Thyroid gland (tissue), 4 donors: ENCODE data around the gene PDHX.

ENCODE experiments used
- POLR2A ChIP-seq, 2 donors: fragments of 450-650 bp; IDR thresholded peaks; one replicate each; pipeline ENCODE4 v1.6.1; 2017; ENCODE audit warnings: antibody characterized with exemption in 2 of 2, mild to moderate bottlenecking in 2 of 2, moderate library complexity in 1 of 2
- TF ChIP-seq, protein P1 (sequence below), 6 experiments: fragments of 200-600 bp in 3 of 6; fragments of 450-650 bp in 3 of 6; sonication (generic) in 3 of 6; IDR thresholded peaks; one replicate each; pipeline ENCODE4 v1.5.1; 2016 to 2019; ENCODE audit warnings: antibody characterized with exemption in 6 of 6, mild to moderate bottlenecking in 2 of 6, inconsistent platforms in 1 of 6, moderate library complexity in 1 of 6

DNA sequence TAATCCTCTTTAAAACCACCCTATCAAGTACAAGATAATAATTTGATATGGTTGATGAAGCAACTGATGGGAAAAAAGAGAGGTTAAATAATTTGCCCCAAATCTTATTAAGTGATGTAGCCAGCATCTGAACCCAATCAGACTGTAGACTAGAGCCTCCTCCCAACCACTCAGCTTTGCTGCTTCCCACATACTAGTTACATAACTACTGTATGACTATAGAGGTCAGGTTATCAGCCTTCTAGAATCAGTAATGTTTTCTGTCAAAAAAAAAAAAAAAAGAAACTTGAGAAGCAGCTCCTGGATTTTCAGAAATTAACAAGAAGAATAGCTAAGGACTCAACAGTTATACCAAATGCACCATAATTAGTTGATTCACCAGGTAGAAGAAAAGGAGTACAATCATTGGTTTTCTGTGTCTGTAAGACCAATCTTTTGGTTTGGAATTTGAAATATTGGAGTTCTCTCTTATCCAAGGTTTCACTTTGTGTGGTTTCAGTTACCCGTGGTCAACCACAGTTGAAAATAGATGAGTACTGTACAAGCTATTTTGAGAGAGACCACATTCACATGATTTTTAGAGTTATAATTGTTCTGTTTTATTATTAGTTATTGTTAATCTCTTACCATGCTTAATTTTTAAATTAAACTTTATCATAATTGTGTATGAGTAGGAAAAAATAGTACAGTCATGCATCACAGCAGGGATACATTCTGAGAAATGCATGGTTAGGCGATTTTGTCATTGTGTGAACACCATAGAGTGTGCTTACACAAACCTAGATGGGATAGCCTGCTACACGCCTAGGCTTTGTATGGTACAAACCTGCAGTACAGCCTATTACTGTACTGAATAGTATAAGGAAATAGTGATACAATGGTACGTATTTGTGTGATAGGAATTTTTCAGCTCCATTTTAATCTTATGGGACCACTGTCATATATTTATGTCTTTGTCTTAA is 72.2 kb downstream of the PDHX start:
- no peak for TF ChIP-seq POLR2A (IDR thresholded peaks at IDR 0.05)
- TF ChIP-seq, protein P1, sequence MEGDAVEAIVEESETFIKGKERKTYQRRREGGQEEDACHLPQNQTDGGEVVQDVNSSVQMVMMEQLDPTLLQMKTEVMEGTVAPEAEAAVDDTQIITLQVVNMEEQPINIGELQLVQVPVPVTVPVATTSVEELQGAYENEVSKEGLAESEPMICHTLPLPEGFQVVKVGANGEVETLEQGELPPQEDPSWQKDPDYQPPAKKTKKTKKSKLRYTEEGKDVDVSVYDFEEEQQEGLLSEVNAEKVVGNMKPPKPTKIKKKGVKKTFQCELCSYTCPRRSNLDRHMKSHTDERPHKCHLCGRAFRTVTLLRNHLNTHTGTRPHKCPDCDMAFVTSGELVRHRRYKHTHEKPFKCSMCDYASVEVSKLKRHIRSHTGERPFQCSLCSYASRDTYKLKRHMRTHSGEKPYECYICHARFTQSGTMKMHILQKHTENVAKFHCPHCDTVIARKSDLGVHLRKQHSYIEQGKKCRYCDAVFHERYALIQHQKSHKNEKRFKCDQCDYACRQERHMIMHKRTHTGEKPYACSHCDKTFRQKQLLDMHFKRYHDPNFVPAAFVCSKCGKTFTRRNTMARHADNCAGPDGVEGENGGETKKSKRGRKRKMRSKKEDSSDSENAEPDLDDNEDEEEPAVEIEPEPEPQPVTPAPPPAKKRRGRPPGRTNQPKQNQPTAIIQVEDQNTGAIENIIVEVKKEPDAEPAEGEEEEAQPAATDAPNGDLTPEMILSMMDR (IDR thresholded peaks at IDR 0.05) = no peak
